OCI-LY1 (cell line): ENCODE data around the gene IGLL5.

Source experiments
- CTCF ChIP-seq: fragments of 200-600 bp; sonication (generic), shearing (Covaris generic); IDR thresholded peaks from 2 replicates; pipeline ENCODE4 v1.5.1; 2017; ENCODE audit warnings: mild to moderate bottlenecking, antibody characterized with exemption, low read length, moderate library complexity, mixed read lengths
- EZH2 ChIP-seq: fragments of 200-600 bp; sonication (generic), shearing (Covaris generic); IDR thresholded peaks from 2 replicates; pipeline ENCODE4 v1.8.0; 2017; ENCODE audit warnings: borderline replicate concordance, mixed run types, mild to moderate bottlenecking, antibody characterized with exemption, low read length, moderate library complexity, mixed read lengths

GRCh38 chr22:22878211-22878570 lies 9.4 kb upstream of the IGLL5 start:
- TF ChIP-seq CTCF (no peak), EZH2 (no peak)
